Right lobe of liver (tissue), 6 donors: Measurements from ENCODE around the gene KCNQ4. TPM values are rescaled to one million over a fixed set of nuclear protein-coding genes. Genes with fewer than 3 reads are reported as not detected.
A peak's percentile ranks its signal among the peaks of the same experiment; 100 is the strongest.

ENCODE experiments used
- ATAC-seq, 4 donors: fragments of 200-7000 bp; cut with Tn5 transposase; one replicate each; pipeline ENCODE4 v1.9.1; 2020; ENCODE audit warnings: mild to moderate bottlenecking in 4 of 4, moderate library complexity in 4 of 4
- DNase-seq, 3 donors: peaks; one replicate each; pipeline ENCODE4 v3.0.0-alpha.2; 2020
- H3K27ac ChIP-seq, 3 donors: fragments of 200-600 bp; one replicate each; pipeline ENCODE4 v1.8.0; 2022
- H3K27me3 ChIP-seq, 2 donors: fragments of 200-600 bp; one replicate each; pipeline ENCODE4 v1.8.0; 2022
- H3K36me3 ChIP-seq, 4 donors: fragments of 200-600 bp; sonication (generic) in 1 of 4; one replicate each; pipeline versions ENCODE4 v1.5.1 to v1.8.0; 2017 to 2022; ENCODE audit warnings: control low read depth in 1 of 4
- H3K4me1 ChIP-seq, 4 donors: fragments of 200-600 bp; sonication (generic) in 1 of 4; one replicate each; pipeline versions ENCODE4 v1.5.1 to v1.8.0; 2017 to 2022; ENCODE audit warnings: control low read depth in 1 of 4
- H3K4me3 ChIP-seq, 3 donors: fragments of 200-600 bp; one replicate each; pipeline ENCODE4 v1.8.0; 2022
- H3K9me3 ChIP-seq, 4 donors: fragments of 200-600 bp; sonication (generic) in 1 of 4; one replicate each; pipeline versions ENCODE4 v1.5.1 to v1.8.0; 2017 to 2022; ENCODE audit warnings: control low read depth in 1 of 4
- CTCF ChIP-seq, 4 donors: fragments of 200-600 bp in 3 of 4; fragments of 450-650 bp in 1 of 4; IDR thresholded peaks; one replicate each; pipeline versions ENCODE4 v1.5.1 to v1.8.0; 2016 to 2022; ENCODE audit warnings: antibody characterized with exemption in 4 of 4, mild to moderate bottlenecking in 2 of 4
- POLR2A ChIP-seq: fragments of 450-650 bp; IDR thresholded peaks from one replicate; pipeline ENCODE4 v1.6.1; 2017; ENCODE audit warnings: antibody characterized with exemption, mild to moderate bottlenecking
- WGBS: methylation state at CpG from one replicate; pipeline ENCODE4 v1.1.6; 2018; ENCODE audit warnings: low coverage, low lambda C conversion rate; ENCODE audit not compliant: insufficient coverage; ENCODE audit errors: missing lambda C conversion rate; 5-methylcytosine and 5-hydroxymethylcytosine counted together
- intact Hi-C, 2 donors: fragments of 100-400 bp; cut with DNase I; formaldehyde crosslinking; loops; one replicate each; pipeline versions ENCODE4 v1.11.2 to v1.14.1; 2022
- total RNA-seq, 6 experiments: library from RNA; depleted of rRNA in 2 of 6; stranded (reverse); fragments of >200 nt in 2 of 6; fragmentation: NEBNext Ultra II Directional in 3 of 6; extraction: Animal tissue kit (Norgen Biotek cat#: 25700) in 3 of 6; gene quantifications; one replicate each; pipeline versions ENCODE4 v1.1.0 to v1.2.4, GENCODE V29; 2016 to 2023
- donor health status: DM: no; HTN: yes; CAD: no.
- donor health status: DM: no; HTN: no; CAD: no.
- donor health status: DM: no; HTN: no; CAD: no.
- donor health status: DM: no; HTN: yes; CAD: no.
- donor health status: DM: no; HTN: yes; CAD: no.

KCNQ4 gene
- total RNA-seq, 6 experiments from 2014 or later: 0.12 to 0.23 (median 0.15) TPM

GRCh38 chr1:40868051-40868723 is 84.6 kb downstream of the KCNQ4 start:
- Histone ChIP-seq H3K4me3 (no peak overlapping the region), H3K36me3 (no peaks in the 10 kb centered on the region), H3K4me1 (no peaks in the 10 kb centered on the region), H3K27ac (no peak overlapping the region), H3K27me3 (no peaks in the 10 kb centered on the region), H3K9me3 (no peaks in the 10 kb centered on the region)
- ATAC-seq: peak; percentile 17 to 86 (median 65)
- TF ChIP-seq POLR2A: no peak
- no peak for TF ChIP-seq CTCF (IDR thresholded peaks at IDR 0.05)
- 65% methylated on average over 4 of the region's 4 CpGs for WGBS
- no peak for DNase-seq
- intact Hi-C loops: no loop called here

- Histone ChIP-seq H3K36me3 (no peaks in the 10 kb centered on the region), H3K4me3 (no peak overlapping the region), H3K27me3 (no peaks in the 10 kb centered on the region), H3K27ac (no peak overlapping the region), H3K9me3 (no peaks in the 10 kb centered on the region), H3K4me1 (no peaks in the 10 kb centered on the region)
- intact Hi-C loops: no loop called here
- WGBS: 90% methylated on average over 2 of the region's 2 CpGs
- TF ChIP-seq CTCF (IDR thresholded peaks at IDR 0.05) (no peak), POLR2A (no peak)
- ATAC-seq: no peak
- DNase-seq: no peak
Measured at GRCh38 chr1:40870135-40870728, 86.6 kb downstream of the KCNQ4 start.

- Histone ChIP-seq H3K27ac (no peak overlapping the region), H3K9me3 (no peaks in the 10 kb centered on the region), H3K4me3 (no peak overlapping the region), H3K36me3 (no peaks in the 10 kb centered on the region), H3K27me3 (no peaks in the 10 kb centered on the region), H3K4me1 (no peaks in the 10 kb centered on the region)
- DNase-seq (no peak), ATAC-seq (peak in 1 of 4 donors; percentile 8)
- WGBS: 86% methylated on average over 3 of the region's 3 CpGs
- intact Hi-C loops: no loop called here
- no peak for TF ChIP-seq POLR2A
- TF ChIP-seq CTCF (IDR thresholded peaks at IDR 0.05): no peak
Measured at GRCh38 chr1:40872276-40872675, 88.7 kb downstream of the KCNQ4 start.

GRCh38 chr1:40873863-40874472 is 90.4 kb downstream of the KCNQ4 start:
- H3K4me1 ChIP-seq: no peaks in the 10 kb centered on the region
- DNase-seq (no peak), ATAC-seq (no peak)
- no peak overlapping the region for H3K4me3 ChIP-seq
- no peak overlapping the region for H3K27ac ChIP-seq
- H3K36me3 ChIP-seq: no peaks in the 10 kb centered on the region
- 91% methylated on average over 4 of the region's 7 CpGs for WGBS
- intact Hi-C loops: no loop called here
- TF ChIP-seq POLR2A: no peak
- TF ChIP-seq CTCF (IDR thresholded peaks at IDR 0.05): no peak
- H3K27me3 ChIP-seq: no peaks in the 10 kb centered on the region
- no peaks in the 10 kb centered on the region for H3K9me3 ChIP-seq
